Body of pancreas (tissue), 4 donors: ENCODE data around the gene ENOSF1. TPM values are rescaled to one million over a fixed set of nuclear protein-coding genes. Genes with fewer than 3 reads are reported as not detected.
"Not testable (repeated sequence)": the region's sequence is repeated elsewhere in the genome, so short reads cannot be mapped to it uniquely, and the experiment has no call there.

Source experiments
- ATAC-seq: fragments of 150-250 bp; one replicate; pipeline ENCODE4 v1.9.1; 2016
- DNase-seq, 4 donors: peaks; one replicate each; pipeline ENCODE4 v3.0.0-alpha.2; 2019
- H3K27ac ChIP-seq, 4 donors: fragments of 200-600 bp; sonication (generic); 1 replicate in 3 of 4; 2 replicates in 1 of 4; pipeline versions ENCODE4 v1.5.1 to v1.6.1; 2016 to 2019; ENCODE audit warnings: mild to moderate bottlenecking in 1 of 4, mixed read lengths in 1 of 4, moderate library complexity in 1 of 4
- H3K27me3 ChIP-seq, 2 donors: fragments of 200-600 bp; sonication (generic); one replicate each; pipeline ENCODE4 v1.6.0; 2016; ENCODE audit warnings: mild to moderate bottlenecking in 1 of 2
- H3K36me3 ChIP-seq, 2 donors: fragments of 200-600 bp; sonication (generic); replicated peaks in 1 of 2; 2 replicates each; pipeline ENCODE4 v1.5.1; 2016; ENCODE audit warnings: low read depth in 2 of 2; ENCODE audit not compliant: insufficient read depth in 1 of 2
- H3K4me1 ChIP-seq: fragments of 200-600 bp; sonication (generic); one replicate; pipeline ENCODE4 v1.6.0; 2016
- H3K4me3 ChIP-seq, 2 donors: fragments of 200-600 bp; sonication (generic); 1 replicate in 1 of 2; 2 replicates in 1 of 2; pipeline ENCODE4 v1.5.1; 2016 to 2019
- H3K9me3 ChIP-seq, 3 donors: fragments of 200-600 bp; sonication (generic); 1 replicate in 2 of 3; 2 replicates in 1 of 3; pipeline ENCODE4 v1.5.1; 2016
- POLR2A ChIP-seq, 3 donors: fragments of 450-650 bp; IDR thresholded peaks; one replicate each; pipeline ENCODE4 v1.6.1; 2016; ENCODE audit warnings: antibody characterized with exemption in 3 of 3, mild to moderate bottlenecking in 2 of 3
- WGBS, 2 donors: methylation state at CpG; one replicate each; pipeline ENCODE4 v1.1.5; 2017; 5-methylcytosine and 5-hydroxymethylcytosine counted together
- intact Hi-C: fragments of 100-400 bp; cut with DNase I; formaldehyde crosslinking; loops from one replicate; pipeline ENCODE4 v1.15.1; 2023
- total RNA-seq, 2 donors: library from RNA; depleted of rRNA; stranded (reverse); fragments of >200 nt; gene quantifications; one replicate each; pipeline ENCODE4 v1.1.0, GENCODE V29; 2016
- TF ChIP-seq, protein P1 (sequence below), 7 experiments: fragments of 450-650 bp in 4 of 7; fragments of 200-600 bp in 3 of 7; sonication (generic) in 3 of 7; IDR thresholded peaks; one replicate each; pipeline ENCODE4 v1.5.1; 2016 to 2019; ENCODE audit warnings: antibody characterized with exemption in 7 of 7

ENOSF1 gene
- total RNA-seq, 2 donors from 2014 or later, result 59.7 to 62.3 TPM

GRCh38 chr18:686339-687111, 25.9 kb downstream of the ENOSF1 start:
- 80 to 83% methylated on average over 8 to 11 of the region's 11 CpGs for WGBS, 2 donors
- DNase-seq, result no peak
- intact Hi-C loops, result no loop called here
- Histone ChIP-seq H3K4me1 (peaks cover 10% of the 10 kb centered on the region), H3K4me3 (no peak overlapping the region), H3K27ac (no peak overlapping the region), H3K9me3 (no peaks in the 10 kb centered on the region), H3K36me3 (peaks cover 0 to 10% of the 10 kb centered on the region in 2 donors), H3K27me3 (no peaks in the 10 kb centered on the region)
- ATAC-seq, result no peak
- TF ChIP-seq, protein P1, sequence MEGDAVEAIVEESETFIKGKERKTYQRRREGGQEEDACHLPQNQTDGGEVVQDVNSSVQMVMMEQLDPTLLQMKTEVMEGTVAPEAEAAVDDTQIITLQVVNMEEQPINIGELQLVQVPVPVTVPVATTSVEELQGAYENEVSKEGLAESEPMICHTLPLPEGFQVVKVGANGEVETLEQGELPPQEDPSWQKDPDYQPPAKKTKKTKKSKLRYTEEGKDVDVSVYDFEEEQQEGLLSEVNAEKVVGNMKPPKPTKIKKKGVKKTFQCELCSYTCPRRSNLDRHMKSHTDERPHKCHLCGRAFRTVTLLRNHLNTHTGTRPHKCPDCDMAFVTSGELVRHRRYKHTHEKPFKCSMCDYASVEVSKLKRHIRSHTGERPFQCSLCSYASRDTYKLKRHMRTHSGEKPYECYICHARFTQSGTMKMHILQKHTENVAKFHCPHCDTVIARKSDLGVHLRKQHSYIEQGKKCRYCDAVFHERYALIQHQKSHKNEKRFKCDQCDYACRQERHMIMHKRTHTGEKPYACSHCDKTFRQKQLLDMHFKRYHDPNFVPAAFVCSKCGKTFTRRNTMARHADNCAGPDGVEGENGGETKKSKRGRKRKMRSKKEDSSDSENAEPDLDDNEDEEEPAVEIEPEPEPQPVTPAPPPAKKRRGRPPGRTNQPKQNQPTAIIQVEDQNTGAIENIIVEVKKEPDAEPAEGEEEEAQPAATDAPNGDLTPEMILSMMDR (IDR thresholded peaks at IDR 0.05), result no peak
- TF ChIP-seq POLR2A (IDR thresholded peaks at IDR 0.05), result no peak

DNA sequence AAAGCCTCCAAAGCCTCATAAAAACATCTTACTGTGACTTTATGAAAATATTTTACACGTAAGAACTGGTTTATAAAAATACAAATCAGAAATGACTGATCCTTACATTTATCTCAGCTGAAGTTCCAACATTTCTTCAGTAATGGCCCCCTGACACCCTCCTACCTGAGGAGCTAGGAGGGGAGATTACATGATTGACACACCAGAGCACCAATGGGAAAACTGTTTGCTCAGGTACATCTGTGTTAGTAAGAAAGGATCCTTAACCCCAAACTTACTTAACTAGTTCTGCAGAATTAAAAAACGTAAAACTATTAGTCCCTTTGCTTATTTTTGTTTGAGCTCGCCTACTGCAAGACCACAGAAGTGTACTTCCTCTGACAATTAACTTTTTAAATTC, 27.0 kb downstream of the ENOSF1 start:
- Histone ChIP-seq H3K4me1 (peaks cover 10% of the 10 kb centered on the region), H3K9me3 (no peaks in the 10 kb centered on the region), H3K4me3 (no peak overlapping the region), H3K36me3 (peaks cover 0 to 14% of the 10 kb centered on the region in 2 donors), H3K27ac (no peak overlapping the region), H3K27me3 (no peaks in the 10 kb centered on the region)
- no peak for DNase-seq
- TF ChIP-seq, protein P1 (IDR thresholded peaks at IDR 0.05), result no peak
- no peak for TF ChIP-seq POLR2A (IDR thresholded peaks at IDR 0.05)
- WGBS, 2 donors, result 87 to 93% methylated on average over 3 of the region's 3 CpGs
- intact Hi-C loops, result no loop called here
- no peak for ATAC-seq

DNA sequence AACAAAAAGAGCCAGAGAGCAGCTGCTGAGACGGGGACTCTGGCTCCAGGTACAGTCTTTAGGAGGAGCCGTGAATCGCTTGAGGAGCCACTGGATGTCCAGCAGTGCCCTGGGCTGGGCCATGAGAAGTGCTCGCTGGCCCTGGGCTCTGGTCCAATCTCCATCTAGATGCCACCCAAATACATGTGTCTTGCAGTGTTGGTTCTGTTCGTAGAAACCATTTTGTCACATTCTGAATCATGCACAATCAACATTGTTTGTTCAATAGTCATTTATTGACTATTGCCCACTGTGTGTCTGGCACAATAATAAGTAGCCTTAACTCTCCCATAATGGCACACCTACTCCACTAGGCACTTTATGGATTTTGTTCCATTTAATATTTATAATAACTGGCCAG, 28.9 kb downstream of the ENOSF1 start:
- H3K36me3 ChIP-seq, result peaks cover 0 to 12% of the 10 kb centered on the region in 2 donors
- WGBS, 2 donors, result 38 to 59% methylated on average over 3 to 5 of the region's 5 CpGs
- H3K27ac ChIP-seq, result no peak overlapping the region
- no peaks in the 10 kb centered on the region for H3K27me3 ChIP-seq
- no peaks in the 10 kb centered on the region for H3K9me3 ChIP-seq
- intact Hi-C loops, result no loop called here
- peaks cover 10% of the 10 kb centered on the region for H3K4me1 ChIP-seq
- no peak for TF ChIP-seq POLR2A (IDR thresholded peaks at IDR 0.05)
- TF ChIP-seq, protein P1 (IDR thresholded peaks at IDR 0.05), result no peak
- H3K4me3 ChIP-seq, result no peak overlapping the region
- no peak for DNase-seq
- peak; percentile 30 for ATAC-seq

GRCh38 chr18:682833-683232, 29.6 kb downstream of the ENOSF1 start:
- Histone ChIP-seq H3K4me3 (no peak overlapping the region), H3K27me3 (no peaks in the 10 kb centered on the region), H3K27ac (no peak overlapping the region), H3K4me1 (peaks cover 10% of the 10 kb centered on the region), H3K9me3 (no peaks in the 10 kb centered on the region), H3K36me3 (peaks cover 0 to 12% of the 10 kb centered on the region in 2 donors)
- TF ChIP-seq POLR2A (IDR thresholded peaks at IDR 0.05), result no peak
- TF ChIP-seq, protein P1 (IDR thresholded peaks at IDR 0.05), result no peak
- DNase-seq (no peak), ATAC-seq (no peak)
- intact Hi-C loops, result no loop called here

- Histone ChIP-seq H3K4me1 (peaks cover 10% of the 10 kb centered on the region), H3K36me3 (peaks cover 0 to 12% of the 10 kb centered on the region in 2 donors)
- ATAC-seq, DNase-seq, H3K27ac ChIP-seq, H3K27me3 ChIP-seq, H3K9me3 ChIP-seq, intact Hi-C loops, H3K4me3 ChIP-seq: not testable (repeated sequence)
- 91 to 93% methylated on average over 9 of the region's 9 CpGs for WGBS, 2 donors
Measured at GRCh38 chr18:682416-682815, 30.0 kb downstream of the ENOSF1 start.
